A172 (cell line): ENCODE measurements around the gene ELMO3. TPM values are rescaled to one million over a fixed set of nuclear protein-coding genes. Genes with fewer than 3 reads are reported as not detected.

ENCODE experiments used
- total RNA-seq: library from RNA; depleted of rRNA; stranded (reverse); fragments of >200 nt; shearing (Covaris generic); gene quantifications from 2 replicates; pipeline ENCODE4 v1.2.3, GENCODE V29; 2014; rRNA removed

ELMO3 gene
- total RNA-seq, 1 experiment from 2014 or later, result 0.24 TPM

Other genes with a start within 250 kb of the ELMO3 start
- 0.05 and 0.17 TPM in 2 replicates for gene CES3, start 237.9 kb upstream of the ELMO3 start, total RNA-seq
- gene CES4A, start 210.5 kb upstream of the ELMO3 start, total RNA-seq, result not detected in 2 replicates
- 72.3 and 89.4 TPM in 2 replicates for gene CBFB, start 170.0 kb upstream of the ELMO3 start, total RNA-seq
- gene PHAF1, start 89.2 kb upstream of the ELMO3 start, total RNA-seq, result 21.7 and 26.4 TPM in 2 replicates
- 63.0 and 65.1 TPM in 2 replicates for gene B3GNT9, start 48.1 kb upstream of the ELMO3 start, total RNA-seq
- 28.9 and 36.1 TPM in 2 replicates for gene TRADD, start 39.2 kb upstream of the ELMO3 start, total RNA-seq
- 7.3 and 9.0 TPM in 2 replicates for gene FBXL8, start 39.2 kb upstream of the ELMO3 start, total RNA-seq
- gene HSF4, start 34.4 kb upstream of the ELMO3 start, total RNA-seq, result 5.8 and 10.9 TPM in 2 replicates
- 11.2 and 19.6 TPM in 2 replicates for gene NOL3, start 28.6 kb upstream of the ELMO3 start, total RNA-seq
- 15.6 and 17.5 TPM in 2 replicates for gene MATCAP1, start 15.2 kb upstream of the ELMO3 start, total RNA-seq
- 0.12 and 0.50 TPM in 2 replicates for gene EXOC3L1, start 9.0 kb upstream of the ELMO3 start, total RNA-seq
- gene E2F4, start 7.0 kb upstream of the ELMO3 start, total RNA-seq, result 99.6 and 115 TPM in 2 replicates
- gene TMEM208, start 28.0 kb downstream of the ELMO3 start, total RNA-seq, result 48.0 and 59.4 TPM in 2 replicates
- 10.3 and 13.2 TPM in 2 replicates for gene FHOD1, start 48.4 kb downstream of the ELMO3 start, total RNA-seq
- gene SLC9A5, start 49.8 kb downstream of the ELMO3 start, total RNA-seq, result 0.03 and 0.29 TPM in 2 replicates
- gene PLEKHG4, start 80.4 kb downstream of the ELMO3 start, total RNA-seq, result 0.14 TPM in 1 of 2 replicates, not detected in the other
- gene KCTD19, start 127.6 kb downstream of the ELMO3 start, total RNA-seq, result not detected in 2 replicates
- gene LRRC36, start 127.7 kb downstream of the ELMO3 start, total RNA-seq, result not detected in 2 replicates
- gene TPPP3, start 194.4 kb downstream of the ELMO3 start, total RNA-seq, result 0.31 TPM in 1 of 2 replicates, not detected in the other
- gene ZDHHC1, start 217.3 kb downstream of the ELMO3 start, total RNA-seq, result 18.2 and 24.3 TPM in 2 replicates
- 0.93 TPM in 1 of 2 replicates, not detected in the other for gene HSD11B2, start 232.0 kb downstream of the ELMO3 start, total RNA-seq